ENCODE data around the gene PMEPA1. TPM values are rescaled to one million over a fixed set of nuclear protein-coding genes. Genes with fewer than 3 reads are reported as not detected.

The PMEPA1 gene
- total and polyA plus RNA-seq, 2 experiments from 2014 or later, result 8.8 to 10.9 TPM

DNA sequence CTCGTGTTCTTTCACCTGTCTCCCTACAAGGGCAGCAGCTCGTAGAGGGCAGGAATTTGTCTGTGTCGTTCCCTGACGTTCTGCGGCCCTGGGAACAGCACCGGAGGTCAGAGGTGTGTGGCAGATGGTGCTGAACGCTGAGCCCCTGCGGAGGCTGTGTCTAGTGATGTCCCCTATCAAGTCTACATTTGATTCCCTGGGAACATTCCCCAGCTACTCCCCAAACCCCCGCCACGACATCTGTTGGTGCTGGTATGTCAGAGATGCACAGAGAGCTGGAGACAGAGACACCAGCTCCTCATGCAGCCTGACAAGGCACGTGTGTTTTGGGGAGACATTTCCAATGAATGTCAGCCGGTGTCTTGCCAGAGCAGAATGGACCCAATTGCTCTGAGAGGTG, 7.7 kb downstream of the PMEPA1 start:
- TF ChIP-seq, protein P1, sequence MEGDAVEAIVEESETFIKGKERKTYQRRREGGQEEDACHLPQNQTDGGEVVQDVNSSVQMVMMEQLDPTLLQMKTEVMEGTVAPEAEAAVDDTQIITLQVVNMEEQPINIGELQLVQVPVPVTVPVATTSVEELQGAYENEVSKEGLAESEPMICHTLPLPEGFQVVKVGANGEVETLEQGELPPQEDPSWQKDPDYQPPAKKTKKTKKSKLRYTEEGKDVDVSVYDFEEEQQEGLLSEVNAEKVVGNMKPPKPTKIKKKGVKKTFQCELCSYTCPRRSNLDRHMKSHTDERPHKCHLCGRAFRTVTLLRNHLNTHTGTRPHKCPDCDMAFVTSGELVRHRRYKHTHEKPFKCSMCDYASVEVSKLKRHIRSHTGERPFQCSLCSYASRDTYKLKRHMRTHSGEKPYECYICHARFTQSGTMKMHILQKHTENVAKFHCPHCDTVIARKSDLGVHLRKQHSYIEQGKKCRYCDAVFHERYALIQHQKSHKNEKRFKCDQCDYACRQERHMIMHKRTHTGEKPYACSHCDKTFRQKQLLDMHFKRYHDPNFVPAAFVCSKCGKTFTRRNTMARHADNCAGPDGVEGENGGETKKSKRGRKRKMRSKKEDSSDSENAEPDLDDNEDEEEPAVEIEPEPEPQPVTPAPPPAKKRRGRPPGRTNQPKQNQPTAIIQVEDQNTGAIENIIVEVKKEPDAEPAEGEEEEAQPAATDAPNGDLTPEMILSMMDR (IDR thresholded peaks at IDR 0.05; ENCODE audit: low read depth, low read length), result no peak
- Histone ChIP-seq H3K36me3 (no peaks in the 10 kb centered on the region), H3K9me3 (ENCODE audit: low read depth) (no peaks in the 10 kb centered on the region), H3K4me3 (no peak overlapping the region), H3K4me1 (ENCODE audit: low read depth) (no peaks in the 10 kb centered on the region), H3K27me3 (no peaks in the 10 kb centered on the region), H3K27ac (no peak overlapping the region)
- DNase-seq (ENCODE audit: low read depth in 1 of 2, low spot score in 1 of 2), result no peak

DNA sequence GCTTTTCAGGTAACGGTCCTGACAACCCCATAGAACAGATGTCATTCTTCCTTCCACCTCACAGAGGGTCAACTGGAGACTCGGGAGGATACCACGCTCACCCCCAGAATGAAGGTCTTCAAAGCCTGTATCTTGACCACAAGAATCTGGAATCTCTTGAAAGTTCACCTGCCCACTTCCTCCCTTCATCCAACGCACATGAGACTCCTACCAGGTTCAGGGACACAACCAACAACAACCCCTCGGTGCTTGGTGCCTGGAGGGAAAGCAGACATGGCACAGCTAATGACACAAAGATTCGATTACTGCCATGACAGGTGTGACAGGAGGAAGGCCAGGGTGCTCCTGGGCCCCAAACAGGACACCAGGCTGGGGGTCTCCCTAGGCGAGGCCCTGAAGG, 8.2 kb downstream of the PMEPA1 start:
- H3K4me1 ChIP-seq (ENCODE audit: low read depth), result no peaks in the 10 kb centered on the region
- TF ChIP-seq, protein P1 (IDR thresholded peaks at IDR 0.05; ENCODE audit: low read depth, low read length), result no peak
- no peaks in the 10 kb centered on the region for H3K9me3 ChIP-seq (ENCODE audit: low read depth)
- no peaks in the 10 kb centered on the region for H3K36me3 ChIP-seq
- no peak overlapping the region for H3K27ac ChIP-seq
- H3K4me3 ChIP-seq, result no peak overlapping the region
- DNase-seq (ENCODE audit: low read depth in 1 of 2, low spot score in 1 of 2), result no peak
- H3K27me3 ChIP-seq, result no peaks in the 10 kb centered on the region

DNA sequence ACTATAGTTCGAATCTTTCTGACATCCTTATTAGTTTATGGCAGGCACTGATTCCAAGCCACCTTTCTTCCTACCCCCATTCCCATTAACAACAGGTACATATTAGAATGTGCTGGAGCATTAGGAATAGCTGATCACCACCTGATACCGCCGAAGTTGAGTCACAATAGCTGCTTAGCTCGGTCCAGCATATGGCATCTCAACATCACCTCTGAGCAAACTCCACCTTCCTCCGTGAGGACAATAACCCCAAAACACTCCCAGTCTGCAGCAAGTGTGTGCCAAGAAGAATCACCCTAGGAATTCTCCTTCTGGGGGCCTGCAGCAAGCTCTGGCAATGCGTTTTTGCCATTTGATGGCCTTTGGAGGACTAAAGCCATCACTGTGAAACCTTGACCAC, 8.7 kb downstream of the PMEPA1 start:
- no peaks in the 10 kb centered on the region for H3K9me3 ChIP-seq (ENCODE audit: low read depth)
- TF ChIP-seq, protein P1 (IDR thresholded peaks at IDR 0.05; ENCODE audit: low read depth, low read length), result no peak
- DNase-seq (ENCODE audit: low read depth in 1 of 2, low spot score in 1 of 2), result no peak
- no peak overlapping the region for H3K27ac ChIP-seq
- H3K4me3 ChIP-seq, result no peak overlapping the region
- no peaks in the 10 kb centered on the region for H3K4me1 ChIP-seq (ENCODE audit: low read depth)
- H3K27me3 ChIP-seq, result no peaks in the 10 kb centered on the region
- no peaks in the 10 kb centered on the region for H3K36me3 ChIP-seq

DNA sequence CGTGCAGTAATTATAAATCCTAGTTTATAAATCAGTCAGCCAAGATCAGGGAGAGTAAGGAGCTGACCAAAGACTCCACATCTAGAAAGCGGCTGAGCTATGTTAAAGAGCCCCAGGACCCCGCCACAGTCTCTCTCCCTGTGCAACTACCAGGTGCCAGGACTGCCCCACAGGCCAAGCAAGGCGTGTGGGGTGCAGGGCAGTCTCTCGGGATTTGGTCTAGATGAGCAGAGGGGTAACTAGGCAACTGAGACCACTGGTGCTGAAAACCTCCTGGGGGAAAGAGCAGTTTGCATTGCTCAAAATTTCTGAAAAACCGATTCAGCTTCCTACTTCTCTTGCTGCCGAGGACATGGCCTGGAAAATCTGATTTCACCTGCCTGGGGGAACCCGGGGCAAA, 10.4 kb downstream of the PMEPA1 start:
- Histone ChIP-seq H3K9me3 (ENCODE audit: low read depth) (no peaks in the 10 kb centered on the region), H3K36me3 (no peaks in the 10 kb centered on the region), H3K4me3 (no peak overlapping the region), H3K27ac (no peak overlapping the region), H3K4me1 (ENCODE audit: low read depth) (no peaks in the 10 kb centered on the region), H3K27me3 (peaks cover 2% of the 10 kb centered on the region)
- TF ChIP-seq, protein P1 (IDR thresholded peaks at IDR 0.05; ENCODE audit: low read depth, low read length), result no peak
- DNase-seq (ENCODE audit: low read depth in 1 of 2, low spot score in 1 of 2), result no peak

DNA sequence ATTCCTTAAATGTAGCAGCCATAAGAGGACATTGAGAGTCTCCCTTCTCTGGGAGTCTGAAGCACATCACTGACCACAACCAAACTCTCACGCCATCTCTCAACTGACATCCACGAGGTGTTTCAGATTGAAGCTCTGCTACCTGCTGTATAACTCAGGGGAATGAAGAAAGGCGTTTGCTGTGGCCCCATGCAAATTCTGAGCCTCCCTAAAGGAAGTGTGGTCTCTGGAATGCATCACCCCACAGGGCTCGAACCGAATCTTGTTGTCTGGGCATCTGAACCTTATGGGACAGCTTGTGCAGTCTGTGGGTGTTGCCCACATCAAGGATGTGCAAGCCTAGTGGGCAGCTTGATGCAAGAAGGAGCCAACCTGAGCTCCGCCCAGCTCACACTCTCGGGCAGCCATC, 10.9 kb downstream of the PMEPA1 start:
- no peak overlapping the region for H3K27ac ChIP-seq
- TF ChIP-seq, protein P1 (IDR thresholded peaks at IDR 0.05; ENCODE audit: low read depth, low read length), result no peak
- H3K36me3 ChIP-seq, result no peaks in the 10 kb centered on the region
- peak in 1 of 2 donors; percentile 33 for DNase-seq (ENCODE audit: low read depth in 1 of 2, low spot score in 1 of 2)
- peaks cover 2% of the 10 kb centered on the region for H3K27me3 ChIP-seq
- H3K4me3 ChIP-seq, result no peak overlapping the region
- H3K4me1 ChIP-seq (ENCODE audit: low read depth), result no peaks in the 10 kb centered on the region
- no peaks in the 10 kb centered on the region for H3K9me3 ChIP-seq (ENCODE audit: low read depth)
